GM19455 (cell line): Measurements from ENCODE around the gene RADIL.
"Not testable (repeated sequence)": the region's sequence is repeated elsewhere in the genome, so short reads cannot be mapped to it uniquely, and the experiment has no call there.

Experiments used
- ATAC-seq: cut with Tn5 transposase; IDR thresholded peaks from one replicate; pipeline ENCODE4 v1.9.1; 2021; ENCODE audit not compliant: unreplicated experiment

The RADIL gene, protein sequence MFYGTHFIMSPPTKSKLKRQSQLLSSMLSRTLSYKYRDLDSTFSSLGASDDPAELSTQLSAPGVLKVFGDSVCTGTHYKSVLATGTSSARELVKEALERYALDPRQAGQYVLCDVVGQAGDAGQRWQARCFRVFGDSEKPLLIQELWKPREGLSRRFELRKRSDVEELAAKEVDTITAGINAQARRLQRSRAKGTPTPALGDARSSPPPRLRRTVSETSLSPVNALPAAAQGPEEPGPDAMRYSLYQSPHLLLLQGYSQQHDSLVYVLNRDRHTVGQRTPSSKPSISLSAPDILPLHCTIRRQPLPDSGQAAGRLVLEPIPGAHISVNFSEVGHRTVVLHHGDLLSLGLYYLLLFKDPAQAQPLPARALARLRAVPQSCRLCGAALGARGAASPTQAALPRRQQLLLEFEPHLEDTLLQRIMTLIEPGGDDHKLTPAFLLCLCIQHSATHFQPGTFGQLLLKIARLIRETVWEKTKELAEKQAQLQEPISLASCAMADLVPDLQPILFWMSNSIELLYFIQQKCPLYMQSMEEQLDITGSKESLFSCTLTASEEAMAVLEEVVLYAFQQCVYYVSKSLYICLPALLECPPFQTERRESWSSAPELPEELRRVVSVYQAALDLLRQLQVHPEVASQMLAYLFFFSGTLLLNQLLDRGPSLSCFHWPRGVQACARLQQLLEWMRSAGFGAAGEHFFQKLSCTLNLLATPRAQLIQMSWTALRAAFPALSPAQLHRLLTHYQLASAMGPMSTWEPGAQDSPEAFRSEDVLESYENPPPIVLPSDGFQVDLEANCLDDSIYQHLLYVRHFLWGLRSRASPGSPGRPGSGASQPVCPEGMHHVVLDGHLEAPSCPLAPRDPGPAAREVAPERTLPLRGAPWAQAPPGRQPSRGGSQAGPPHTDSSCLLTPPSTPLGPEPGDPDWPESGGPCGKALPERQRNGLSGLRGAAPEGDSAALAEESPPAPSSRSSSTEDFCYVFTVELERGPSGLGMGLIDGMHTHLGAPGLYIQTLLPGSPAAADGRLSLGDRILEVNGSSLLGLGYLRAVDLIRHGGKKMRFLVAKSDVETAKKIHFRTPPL

DNA sequence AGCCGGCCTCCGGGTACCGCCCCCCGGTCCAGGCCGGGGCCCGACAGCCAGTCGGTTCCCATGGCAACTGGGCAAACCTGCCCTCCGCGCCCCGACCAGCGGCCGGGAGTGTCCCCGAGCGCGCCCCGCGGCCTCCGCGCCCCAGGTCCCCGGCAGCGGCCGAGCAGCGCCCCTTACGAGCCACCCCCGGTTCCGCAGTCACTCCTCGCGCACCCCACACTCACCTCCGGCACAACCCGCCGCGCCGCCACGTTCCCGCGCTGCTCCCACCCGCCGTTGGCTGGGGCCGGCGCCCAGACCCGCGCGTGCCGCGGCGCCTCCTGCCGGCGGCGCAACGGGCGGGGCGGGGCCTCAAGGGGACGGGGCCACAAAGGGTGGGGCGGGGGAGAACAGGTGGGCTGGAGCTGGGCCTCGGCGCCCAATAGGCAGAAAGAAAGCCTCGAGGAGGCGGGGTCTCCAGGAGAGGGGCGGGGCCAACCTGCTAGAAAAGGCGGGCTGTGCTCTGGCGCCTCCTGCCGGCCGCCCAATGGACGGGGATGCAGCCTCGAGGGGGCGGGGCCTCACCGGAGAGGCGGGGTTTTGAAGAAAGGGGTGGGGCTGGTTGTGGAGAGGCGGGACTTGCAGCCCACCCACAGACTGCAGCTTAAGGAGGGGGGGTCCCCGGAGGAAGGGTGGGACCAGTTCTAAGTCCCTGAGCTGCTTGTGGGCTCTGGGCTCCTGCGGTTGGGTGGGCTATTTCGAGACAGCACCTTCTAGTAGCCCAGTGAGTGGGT, at the start of gene RADIL:
Gene RADIL (minus strand): TSS at position 345 of the 773 bp plus-strand sequence. CDS start 5,577 bp downstream, outside the sequence.
- ATAC-seq, result peak; percentile 53

DNA sequence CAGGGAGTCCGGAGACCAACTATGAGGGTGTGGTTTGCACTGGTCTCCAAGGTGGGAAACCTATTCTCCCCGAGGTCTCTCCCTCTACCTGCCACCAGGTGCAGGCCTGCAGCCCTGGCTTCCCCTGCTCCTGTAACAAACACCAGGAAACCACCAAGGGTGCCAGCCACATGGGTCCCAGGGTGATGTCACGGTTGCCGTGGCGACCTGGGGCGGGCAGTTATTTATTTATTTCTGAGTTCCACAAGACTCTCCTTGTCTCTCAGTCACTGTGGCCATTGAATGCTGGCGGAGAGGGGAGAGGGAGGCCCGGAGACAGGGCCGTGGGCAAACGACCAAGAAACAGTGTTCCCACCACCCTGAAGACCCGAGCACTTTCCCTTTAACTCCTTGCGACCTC, 48.4 kb upstream of the RADIL start:
- no peak for ATAC-seq

DNA sequence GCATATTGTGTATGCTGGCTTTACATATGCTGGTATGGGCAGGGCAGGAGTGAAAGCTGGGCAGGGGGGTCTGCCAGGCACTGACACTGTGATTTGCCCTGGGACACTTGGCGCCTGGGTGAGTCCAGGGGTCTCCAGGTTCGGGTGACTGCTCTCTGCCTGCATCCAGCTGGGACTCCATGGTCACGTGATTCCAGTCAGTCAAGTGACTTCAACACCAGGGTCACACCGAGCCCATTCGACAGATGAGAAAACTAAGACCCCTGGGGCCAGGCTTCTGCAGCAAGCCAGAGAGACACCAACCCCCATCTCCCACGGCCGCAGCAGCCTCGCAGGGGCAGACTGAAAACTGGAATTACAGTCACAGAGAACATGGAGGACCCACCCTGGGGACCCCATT, 45.5 kb upstream of the RADIL start:
- ATAC-seq, result no peak

DNA sequence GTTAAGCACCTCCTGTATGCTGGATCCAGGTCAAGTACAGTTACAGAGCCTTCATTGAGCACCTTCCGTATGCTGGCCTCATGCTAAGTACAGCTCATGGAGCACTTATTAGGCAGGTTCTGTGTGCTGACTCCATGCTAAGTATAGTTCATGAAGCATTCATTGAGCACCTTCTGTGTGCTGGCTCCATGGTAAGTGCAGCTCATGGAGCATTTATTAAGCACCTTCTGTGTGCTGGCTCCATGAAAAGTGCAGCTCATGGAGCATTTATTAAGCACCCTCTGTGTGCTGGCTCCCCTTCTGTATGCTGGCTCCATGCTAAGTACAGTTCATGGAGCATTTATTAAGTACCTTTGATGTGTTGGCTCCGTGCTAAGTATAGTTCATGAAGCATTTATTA, 44.9 kb upstream of the RADIL start:
- ATAC-seq, result no peak

DNA sequence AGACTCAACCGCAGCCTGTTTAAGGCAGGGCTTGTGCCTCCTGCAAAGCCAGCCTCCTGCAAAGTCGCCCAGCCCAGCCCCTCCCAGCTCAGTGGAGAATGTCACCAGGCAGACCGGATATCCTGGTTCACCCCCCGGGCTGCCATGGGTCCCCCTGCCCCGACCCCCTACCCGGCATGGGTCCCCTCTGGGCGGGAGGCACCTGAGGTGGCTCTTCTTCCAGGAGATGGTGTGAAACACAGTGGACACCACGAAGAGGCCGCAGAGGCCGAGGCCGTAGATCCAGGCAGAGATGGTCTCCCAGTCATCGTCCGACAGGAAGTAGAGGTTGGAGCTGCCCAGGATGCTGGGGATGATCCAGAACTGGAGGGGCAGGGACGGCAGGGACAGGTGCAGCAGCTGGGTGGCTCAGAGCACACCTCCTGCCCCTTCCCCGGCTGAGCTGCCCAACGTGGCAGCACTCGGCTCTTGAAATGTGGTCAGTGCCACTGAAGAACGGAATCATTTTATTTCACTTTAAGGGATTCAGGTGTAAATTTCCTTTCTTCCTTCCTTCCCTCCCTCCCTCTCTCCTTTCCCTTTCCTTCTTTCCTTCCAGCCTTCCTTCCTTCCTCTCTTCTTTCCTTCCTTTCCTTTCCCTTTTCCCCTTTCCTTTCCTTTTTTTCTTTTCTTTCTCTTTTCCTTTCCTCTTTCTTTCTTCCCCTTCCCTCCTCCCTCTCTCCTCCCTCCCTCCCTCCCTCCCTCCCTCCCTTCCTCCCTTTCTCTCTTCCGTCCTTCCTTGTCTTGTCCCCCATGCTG, 36.7 kb upstream of the RADIL start:
- no peak for ATAC-seq

DNA sequence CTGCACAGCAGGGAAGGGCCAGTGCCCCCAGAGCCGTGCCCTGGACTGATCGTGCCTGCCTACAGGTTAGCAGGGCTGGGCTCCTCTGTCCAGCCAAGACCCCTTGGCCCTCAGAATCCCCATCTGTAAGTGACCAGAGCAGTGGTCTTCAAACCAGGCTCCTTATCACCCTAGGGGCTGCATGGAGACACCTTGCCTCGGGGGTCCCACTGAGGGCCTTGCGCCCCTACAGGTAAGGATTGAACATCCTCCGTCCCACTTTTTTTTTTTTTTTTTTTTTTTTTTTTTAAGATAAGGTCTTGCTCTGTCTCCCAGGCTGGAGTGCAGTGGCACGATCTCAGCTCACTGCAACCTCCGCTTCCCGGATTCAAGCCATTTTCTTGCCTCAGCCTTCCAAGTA, 32.6 kb upstream of the RADIL start:
- no peak for ATAC-seq

DNA sequence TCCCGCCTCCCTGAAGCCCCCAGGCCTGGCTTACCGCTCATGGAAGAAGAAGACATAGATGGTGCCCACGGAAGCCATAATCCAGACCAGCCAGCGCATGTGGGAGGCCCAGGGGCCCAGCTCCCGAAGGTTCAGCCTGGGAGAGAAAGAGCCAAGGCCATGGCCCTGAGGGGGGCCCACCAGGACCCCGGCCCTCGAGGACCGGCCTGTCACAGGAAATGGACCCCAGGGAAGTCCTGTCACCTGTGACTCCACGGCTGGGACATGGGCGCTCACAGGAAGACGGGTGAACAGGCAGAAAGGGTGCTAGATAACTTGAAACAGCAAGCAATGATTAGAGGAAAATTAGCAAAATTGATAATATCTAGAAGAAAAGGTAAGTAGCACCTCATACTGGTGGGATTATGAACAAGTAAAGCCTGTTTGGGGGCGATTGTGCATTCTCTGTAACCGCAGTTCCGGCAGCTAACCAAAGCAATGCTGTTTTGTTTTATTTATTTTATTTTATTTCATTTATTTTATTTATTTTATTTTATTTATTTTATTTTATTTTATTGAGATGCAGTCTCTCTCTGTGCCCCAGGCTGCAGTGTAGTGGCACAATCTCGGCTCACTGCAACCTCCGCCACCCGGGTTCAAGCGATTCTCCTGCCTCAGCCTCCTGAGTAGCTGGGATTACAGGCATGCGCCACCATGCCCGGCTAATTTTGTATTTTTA, 27.8 kb upstream of the RADIL start:
- ATAC-seq, result no peak

DNA sequence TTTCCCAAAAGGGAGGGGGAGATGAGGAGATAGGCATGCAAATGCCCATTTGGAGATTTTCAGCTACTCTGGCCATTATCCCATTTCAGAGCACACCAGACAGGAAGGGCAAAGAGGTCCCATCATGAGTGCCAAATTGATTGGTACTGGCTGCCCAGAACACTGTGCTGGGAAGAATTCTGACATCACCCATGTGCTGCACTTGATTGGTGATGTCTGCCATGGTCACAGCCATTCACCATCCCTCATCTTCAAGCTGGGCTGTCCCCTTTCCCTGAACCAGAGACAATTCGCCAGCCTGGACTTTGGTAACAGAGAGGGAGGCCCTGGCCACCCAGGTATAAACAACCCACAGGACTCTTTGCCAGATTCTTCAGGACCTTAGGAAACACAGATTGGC, 23.2 kb upstream of the RADIL start:
- ATAC-seq, result no peak

DNA sequence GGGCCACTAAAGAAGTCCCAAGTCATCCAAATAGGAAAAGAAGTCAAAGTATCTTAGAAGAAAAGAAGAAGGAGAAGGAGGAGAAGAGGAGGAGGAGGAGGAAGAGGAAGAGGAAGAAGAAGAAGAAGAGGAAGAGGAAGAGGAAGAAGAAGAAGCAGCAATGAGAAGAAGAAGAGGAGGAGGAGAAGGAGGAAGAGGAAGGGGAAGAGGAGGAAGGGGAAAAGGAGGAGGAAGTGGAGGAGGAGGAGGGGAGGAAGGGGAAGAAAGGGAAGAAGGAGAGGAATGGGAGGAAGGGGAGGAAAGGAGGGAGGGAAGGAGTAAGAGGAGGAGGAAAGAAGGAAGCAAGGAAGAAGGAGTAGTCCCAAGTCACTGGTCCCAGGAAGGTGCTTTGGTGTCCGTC, 21.7 kb upstream of the RADIL start:
- ATAC-seq, result no peak

DNA sequence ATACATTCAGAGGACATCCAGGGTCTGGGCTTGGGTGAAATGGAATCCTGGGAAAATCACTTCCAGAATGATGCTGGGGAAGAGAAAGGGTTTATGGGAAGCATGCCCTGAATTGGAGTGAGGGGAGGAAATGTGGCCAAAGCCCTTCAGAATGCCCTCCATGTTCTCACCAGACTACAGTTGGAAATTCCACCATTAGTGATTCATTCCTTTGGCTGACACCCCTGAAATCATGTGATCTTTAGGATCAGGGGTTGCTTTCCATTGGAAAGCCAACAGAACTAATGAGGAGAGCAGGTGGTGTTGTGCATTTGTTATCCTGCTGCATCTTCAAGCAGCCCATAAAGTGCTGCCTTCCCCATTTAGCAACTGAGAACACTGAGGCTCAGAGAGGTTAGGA, 20.8 kb upstream of the RADIL start:
- no peak for ATAC-seq

DNA sequence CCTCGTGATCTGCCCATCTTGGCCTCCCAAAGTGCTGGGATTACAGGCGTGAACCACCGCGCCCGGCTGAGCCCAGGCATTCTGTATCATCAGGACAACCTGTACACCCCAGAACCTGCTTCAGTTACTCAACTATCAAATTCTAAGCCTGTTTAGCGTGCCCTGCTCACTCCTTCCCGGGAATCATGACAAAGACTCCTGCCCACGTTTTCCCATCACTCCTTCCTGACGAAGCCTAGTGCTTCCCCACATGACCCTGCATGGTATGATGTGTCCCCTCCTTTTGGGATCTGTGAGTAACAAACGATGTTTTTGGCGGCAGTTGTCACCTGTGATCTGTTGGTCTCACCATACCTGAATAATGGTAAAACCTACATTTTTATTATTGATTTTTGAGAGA, 12.2 kb upstream of the RADIL start:
- ATAC-seq, result no peak

DNA sequence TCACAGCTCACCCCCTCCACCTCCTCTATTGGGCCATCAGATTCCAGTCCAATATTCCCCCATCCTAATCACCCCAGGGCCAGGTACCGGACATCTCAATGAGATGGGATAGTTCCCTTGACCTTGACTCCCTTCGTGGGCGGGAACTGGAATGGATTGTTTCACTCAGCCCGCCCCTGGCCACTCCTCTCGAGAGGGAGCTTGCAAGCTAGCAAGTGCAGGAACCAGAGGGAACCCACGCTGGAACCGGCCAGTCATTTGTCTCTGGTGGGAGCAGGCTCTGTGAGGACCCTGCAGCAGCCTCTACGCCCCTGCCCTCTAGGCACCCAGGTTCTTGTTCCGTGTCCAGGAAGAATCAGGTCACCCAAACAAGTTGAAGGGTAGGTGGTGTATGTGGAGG, 11.0 kb upstream of the RADIL start:
- no peak for ATAC-seq

DNA sequence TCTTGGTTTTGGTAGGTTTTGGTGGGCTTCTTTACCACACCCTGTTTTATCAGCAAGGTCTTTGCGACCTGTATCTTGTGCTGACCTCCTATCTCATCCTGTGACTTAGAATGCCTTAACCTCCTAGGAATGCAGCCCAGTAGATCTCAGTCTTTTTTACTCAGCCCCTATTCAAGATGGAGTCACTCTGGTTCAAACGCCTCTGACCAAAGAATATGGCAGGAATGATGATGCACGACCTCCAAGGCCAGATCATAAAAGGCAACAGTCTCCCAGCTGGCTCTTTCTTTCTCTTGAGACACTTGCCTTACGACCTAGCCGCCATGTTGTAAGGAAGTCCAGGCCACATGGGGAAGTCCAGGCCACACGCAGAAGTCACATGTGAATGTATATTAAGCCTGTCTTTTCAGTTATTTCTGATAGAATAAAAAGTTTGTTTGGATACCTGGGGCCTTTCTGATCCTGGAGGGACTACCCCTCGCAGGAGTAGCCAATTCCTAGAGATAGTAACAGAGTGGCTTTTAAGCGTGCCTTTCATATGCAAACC, 10.5 kb upstream of the RADIL start:
- no peak for ATAC-seq

DNA sequence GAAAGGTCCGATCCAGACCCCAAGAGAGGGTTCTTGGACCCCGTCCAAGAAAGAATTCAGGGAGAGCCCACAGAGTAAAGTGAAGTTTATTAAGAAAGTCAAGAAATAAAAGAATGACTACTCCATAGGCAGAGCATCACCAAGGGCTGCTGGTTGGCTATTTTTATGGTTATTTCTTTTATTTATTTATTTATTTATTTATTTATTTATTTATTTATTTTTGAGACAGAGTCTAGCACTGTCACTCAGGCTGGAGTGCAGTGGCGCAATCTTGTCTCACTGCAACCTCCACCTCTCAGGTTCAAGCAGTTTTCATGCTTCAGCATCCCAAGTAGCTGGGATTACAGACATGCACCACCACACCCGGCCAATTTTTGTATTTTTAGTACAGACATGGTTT, 9.7 kb upstream of the RADIL start:
- not testable (repeated sequence) for ATAC-seq

DNA sequence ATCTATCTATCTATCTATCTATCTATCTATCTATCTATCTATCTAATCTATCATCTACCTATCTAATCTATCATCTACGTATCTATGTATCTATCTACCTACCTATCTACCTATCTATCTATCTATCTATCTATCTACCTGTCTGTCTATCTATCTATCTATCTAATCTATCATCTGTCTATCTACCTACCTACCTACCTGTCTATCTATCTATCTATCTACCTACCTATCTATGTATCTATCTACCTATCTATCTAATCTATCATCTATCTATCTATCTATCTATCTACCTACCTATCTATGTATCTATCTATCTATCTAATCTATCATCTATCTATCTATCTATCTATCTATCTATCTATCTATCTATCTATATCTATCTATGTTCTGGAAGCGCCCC, 8.0 kb upstream of the RADIL start:
- not testable (repeated sequence) for ATAC-seq

DNA sequence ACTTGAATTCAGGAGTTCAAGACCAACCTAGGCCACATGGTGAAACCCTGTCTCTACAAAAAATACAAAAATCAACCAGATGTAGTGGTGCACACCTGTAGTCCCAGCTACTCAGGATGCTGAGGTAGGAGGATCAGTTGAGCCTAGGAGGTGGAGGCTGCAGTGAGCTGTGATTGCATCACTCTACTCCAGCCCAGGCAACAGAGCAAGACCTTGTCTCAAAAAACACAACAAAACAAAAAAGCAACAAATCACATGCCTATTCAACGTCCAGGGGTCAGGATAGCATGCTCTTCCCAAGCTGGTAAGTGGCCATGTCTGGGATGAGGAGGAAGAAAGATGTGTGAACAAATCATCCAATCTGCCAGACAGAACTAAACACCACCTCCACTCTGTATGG, 6.2 kb upstream of the RADIL start:
- ATAC-seq, result no peak

DNA sequence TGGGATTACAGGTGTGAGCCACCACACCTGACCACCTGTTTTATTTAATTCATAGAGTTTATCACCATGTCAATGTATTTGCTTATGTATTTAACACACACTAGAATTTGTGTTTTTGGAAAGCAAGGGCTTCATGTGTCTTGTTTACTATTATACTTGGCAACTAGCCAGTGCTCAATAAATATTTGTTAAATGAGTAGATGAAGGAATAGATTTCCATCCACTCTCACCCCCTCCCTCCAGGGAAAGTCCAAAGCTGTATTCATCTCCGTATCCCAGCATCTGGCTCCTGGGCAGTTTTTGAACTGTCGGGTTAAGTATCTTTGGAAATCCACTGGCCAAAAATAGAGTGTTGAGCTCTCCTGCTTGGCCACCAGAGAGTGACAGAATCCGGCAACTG, 4.6 kb upstream of the RADIL start:
- no peak for ATAC-seq

DNA sequence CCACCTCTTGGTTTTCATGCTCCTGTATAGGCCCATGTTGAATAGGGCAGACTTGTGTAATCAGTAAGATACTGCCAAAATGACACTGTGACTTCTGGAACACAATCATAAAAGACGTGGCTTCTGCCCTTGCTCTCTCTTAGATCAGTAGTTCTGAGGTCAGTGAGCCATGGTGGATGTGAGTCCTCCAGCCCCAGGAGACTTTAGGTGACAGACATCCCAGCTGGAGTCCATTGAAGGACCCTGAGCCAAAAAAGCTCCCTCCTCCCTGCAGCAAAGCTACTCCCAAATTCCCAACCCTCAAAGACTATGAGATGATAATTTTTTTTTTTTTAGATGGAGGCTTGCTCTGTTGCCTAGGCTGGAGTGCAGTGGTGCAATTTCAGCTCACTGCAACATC, 3.2 kb upstream of the RADIL start:
- no peak for ATAC-seq

DNA sequence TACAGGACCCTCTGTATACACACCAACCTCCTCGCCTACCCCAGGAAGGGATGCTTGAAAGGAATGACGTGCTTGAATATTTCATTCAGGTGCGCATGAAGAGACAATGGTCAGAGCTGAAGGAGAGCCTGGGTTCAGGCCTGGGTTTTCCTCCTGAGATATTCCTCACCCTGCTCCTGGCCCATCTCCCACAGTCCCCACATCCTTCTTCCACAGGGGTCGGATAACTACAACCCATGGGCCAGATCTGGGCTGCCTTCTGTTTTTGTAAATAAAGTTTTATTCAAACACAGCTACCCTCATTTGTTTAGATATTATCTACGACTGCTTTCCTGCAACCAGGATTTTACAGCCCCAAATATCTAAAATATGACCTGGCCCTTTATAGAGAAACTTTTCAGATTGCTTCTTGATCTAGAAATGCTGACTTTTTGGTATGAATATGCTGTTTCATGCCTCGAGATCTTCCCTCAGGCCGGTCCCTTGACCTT, 1.8 kb upstream of the RADIL start:
- ATAC-seq, result no peak
